GM21423 (cell line): ENCODE results near the gene MYCL.

Experiments
- ATAC-seq: cut with Tn5 transposase; IDR thresholded peaks from one replicate; pipeline ENCODE4 v1.9.1; 2021; ENCODE audit warnings: mild to moderate bottlenecking, moderate library complexity; ENCODE audit not compliant: unreplicated experiment

MYCL gene

GRCh38 chr1:39857126-39857878 lies 44.4 kb downstream of the MYCL start:
- no peak for ATAC-seq

- no peak for ATAC-seq
Observed at GRCh38 chr1:39854738-39855137, 47.0 kb downstream of the MYCL start.

- no peak for ATAC-seq
Observed at GRCh38 chr1:39854314-39854713, 47.4 kb downstream of the MYCL start.

GRCh38 chr1:39852876-39853275 lies 48.8 kb downstream of the MYCL start:
- ATAC-seq, result no peak

GRCh38 chr1:39852214-39852791 lies 49.4 kb downstream of the MYCL start:
- no peak for ATAC-seq

- no peak for ATAC-seq
Observed at GRCh38 chr1:39850606-39851216, 51.0 kb downstream of the MYCL start.

GRCh38 chr1:39849203-39849602 lies 52.5 kb downstream of the MYCL start:
- ATAC-seq, result no peak

- no peak for ATAC-seq
Observed at GRCh38 chr1:39847940-39848339, 53.8 kb downstream of the MYCL start.

- ATAC-seq, result no peak
Observed at GRCh38 chr1:39846796-39847195, 54.9 kb downstream of the MYCL start.

GRCh38 chr1:39845569-39846566 lies 55.8 kb downstream of the MYCL start:
- peak; percentile 69 for ATAC-seq
